Glomerular endothelial cell (primary cell): ENCODE results near the gene TSPAN14. TPM values are rescaled to one million over a fixed set of nuclear protein-coding genes. Genes with fewer than 3 reads are reported as not detected.
"Not testable (repeated sequence)": the region's sequence is repeated elsewhere in the genome, so short reads cannot be mapped to it uniquely, and the experiment has no call there.

Source experiments
- DNase-seq: peaks from one replicate; pipeline ENCODE4 v3.0.0-alpha.2; 2011; ENCODE audit warnings: low read depth, low spot score; ENCODE audit errors: extremely low read depth
- total RNA-seq: library from RNA; depleted of rRNA; stranded (reverse); fragments of >200 nt; gene quantifications from 2 replicates; pipeline ENCODE4 v1.2.3, GENCODE V29; 2015

The TSPAN14 gene
- total RNA-seq, 1 donor from 2014 or later, result 202 TPM

- DNase-seq, result no peak
Measured at GRCh38 chr10:80520661-80521470, 66.8 kb downstream of the TSPAN14 start.

GRCh38 chr10:80522756-80523363 lies 68.8 kb downstream of the TSPAN14 start:
- DNase-seq, result no peak

GRCh38 chr10:80523773-80524172 lies 69.7 kb downstream of the TSPAN14 start:
- no peak for DNase-seq

- DNase-seq, result no peak
Measured at GRCh38 chr10:80524190-80524909, 70.2 kb downstream of the TSPAN14 start.

GRCh38 chr10:80526218-80526617 lies 72.1 kb downstream of the TSPAN14 start:
- DNase-seq, result no peak

GRCh38 chr10:80526742-80527141 lies 72.6 kb downstream of the TSPAN14 start:
- DNase-seq, result no peak

- DNase-seq, result no peak
Measured at GRCh38 chr10:80528185-80528700, 74.1 kb downstream of the TSPAN14 start.

GRCh38 chr10:80528901-80529300 lies 74.8 kb downstream of the TSPAN14 start:
- DNase-seq, result no peak

GRCh38 chr10:80529604-80530003 lies 75.5 kb downstream of the TSPAN14 start:
- no peak for DNase-seq

GRCh38 chr10:80530251-80530650 lies 76.1 kb downstream of the TSPAN14 start:
- DNase-seq, result no peak

- no peak for DNase-seq
Measured at GRCh38 chr10:80530816-80531215, 76.7 kb downstream of the TSPAN14 start.

- DNase-seq, result no peak
Measured at GRCh38 chr10:80532571-80532970, 78.5 kb downstream of the TSPAN14 start.

GRCh38 chr10:80534059-80534458 lies 79.9 kb downstream of the TSPAN14 start:
- DNase-seq, result not testable (repeated sequence)

- not testable (repeated sequence) for DNase-seq
Measured at GRCh38 chr10:80534646-80535045, 80.5 kb downstream of the TSPAN14 start.

- no peak for DNase-seq
Measured at GRCh38 chr10:80535671-80536360, 81.7 kb downstream of the TSPAN14 start.

- DNase-seq, result no peak
Measured at GRCh38 chr10:80536361-80536835, 82.3 kb downstream of the TSPAN14 start.

- DNase-seq, result no peak
Measured at GRCh38 chr10:80537086-80537735, 83.1 kb downstream of the TSPAN14 start.

- DNase-seq, result no peak
Measured at GRCh38 chr10:80537736-80538480, 83.8 kb downstream of the TSPAN14 start, which contains the start of gene SH2D4B. Gene SH2D4B, plus strand, starts transcription at chr10:80537902. Its CDS starts 430 bp downstream, at chr10:80538332.

- DNase-seq, result no peak
Measured at GRCh38 chr10:80538481-80539185, 84.5 kb downstream of the TSPAN14 start.
